ENCODE data around the gene ARSB.

DNA sequence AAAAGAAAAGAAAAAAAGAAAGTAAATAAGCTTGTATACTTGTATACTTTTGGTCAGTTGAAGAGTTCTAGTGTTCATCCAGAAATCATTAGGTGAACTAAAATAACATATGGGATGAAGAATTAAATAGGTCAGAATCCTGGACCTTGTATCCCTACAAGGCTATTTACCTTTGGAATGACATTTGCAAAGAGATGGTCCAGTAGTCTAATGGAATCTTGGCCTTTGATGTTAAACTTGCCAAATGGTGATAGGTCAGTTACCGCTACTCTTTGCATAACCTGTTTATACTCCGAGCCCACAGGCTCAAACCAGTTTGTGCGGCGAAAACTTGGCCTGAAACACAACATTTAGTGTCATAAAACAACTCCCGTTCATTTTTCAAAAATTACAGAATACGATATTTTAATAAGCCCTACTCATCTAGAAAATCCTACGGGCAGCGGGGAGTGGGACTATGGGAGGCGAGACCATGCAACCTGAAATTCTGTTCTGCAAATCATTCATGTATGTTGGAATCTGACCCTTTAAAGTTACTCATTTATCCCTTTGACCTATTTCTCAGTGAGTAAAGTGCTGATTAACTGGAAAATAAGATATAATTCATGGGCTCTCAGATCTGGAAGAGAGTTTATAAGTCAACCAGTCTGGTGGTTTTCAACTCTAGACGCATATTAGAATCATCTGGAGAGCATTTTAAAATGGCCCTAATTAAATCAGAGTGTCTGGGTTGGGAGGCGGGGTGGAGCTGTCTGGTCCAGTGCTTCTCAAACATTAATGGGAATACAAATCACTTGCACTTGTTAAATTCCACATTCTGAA, 45.8 kb upstream of the ARSB start:
- TF ChIP-seq POLR2A (IDR thresholded peaks at IDR 0.05): no peak
- TF ChIP-seq, protein P1, sequence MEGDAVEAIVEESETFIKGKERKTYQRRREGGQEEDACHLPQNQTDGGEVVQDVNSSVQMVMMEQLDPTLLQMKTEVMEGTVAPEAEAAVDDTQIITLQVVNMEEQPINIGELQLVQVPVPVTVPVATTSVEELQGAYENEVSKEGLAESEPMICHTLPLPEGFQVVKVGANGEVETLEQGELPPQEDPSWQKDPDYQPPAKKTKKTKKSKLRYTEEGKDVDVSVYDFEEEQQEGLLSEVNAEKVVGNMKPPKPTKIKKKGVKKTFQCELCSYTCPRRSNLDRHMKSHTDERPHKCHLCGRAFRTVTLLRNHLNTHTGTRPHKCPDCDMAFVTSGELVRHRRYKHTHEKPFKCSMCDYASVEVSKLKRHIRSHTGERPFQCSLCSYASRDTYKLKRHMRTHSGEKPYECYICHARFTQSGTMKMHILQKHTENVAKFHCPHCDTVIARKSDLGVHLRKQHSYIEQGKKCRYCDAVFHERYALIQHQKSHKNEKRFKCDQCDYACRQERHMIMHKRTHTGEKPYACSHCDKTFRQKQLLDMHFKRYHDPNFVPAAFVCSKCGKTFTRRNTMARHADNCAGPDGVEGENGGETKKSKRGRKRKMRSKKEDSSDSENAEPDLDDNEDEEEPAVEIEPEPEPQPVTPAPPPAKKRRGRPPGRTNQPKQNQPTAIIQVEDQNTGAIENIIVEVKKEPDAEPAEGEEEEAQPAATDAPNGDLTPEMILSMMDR (IDR thresholded peaks at IDR 0.05): no peak
